ENCODE data around the gene RPS10. TPM values are rescaled to one million over a fixed set of nuclear protein-coding genes. Genes with fewer than 3 reads are reported as not detected.

RPS10 gene
- total RNA-seq, 1 donor from 2014 or later = 1,626 TPM

DNA sequence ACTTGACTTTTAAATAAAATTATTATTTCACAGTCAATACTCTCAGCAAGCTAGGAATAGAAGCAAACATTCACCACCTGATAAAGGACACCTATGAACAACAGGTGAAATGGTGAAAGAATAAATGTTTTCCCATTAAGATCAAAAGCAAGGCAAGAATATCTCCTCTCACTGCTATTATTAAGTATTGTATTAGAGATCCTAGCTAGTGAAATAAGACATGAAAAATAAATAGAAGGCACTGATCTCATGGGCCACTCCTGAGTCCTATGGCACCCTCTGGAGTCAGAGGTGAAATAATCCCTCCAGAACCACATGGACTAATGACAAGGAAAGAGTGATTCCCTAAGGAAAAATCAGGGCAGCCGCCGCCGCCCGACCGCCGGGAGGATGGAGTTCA is 29.4 kb downstream of the RPS10 start:
- H3K27me3 Mint-ChIP-seq (ENCODE audit: low read depth) = no peaks in the 10 kb centered on the region
- no peak overlapping the region for H3K4me3 Mint-ChIP-seq
- no peaks in the 10 kb centered on the region for H3K9me3 Mint-ChIP-seq
- TF ChIP-seq, protein P1, sequence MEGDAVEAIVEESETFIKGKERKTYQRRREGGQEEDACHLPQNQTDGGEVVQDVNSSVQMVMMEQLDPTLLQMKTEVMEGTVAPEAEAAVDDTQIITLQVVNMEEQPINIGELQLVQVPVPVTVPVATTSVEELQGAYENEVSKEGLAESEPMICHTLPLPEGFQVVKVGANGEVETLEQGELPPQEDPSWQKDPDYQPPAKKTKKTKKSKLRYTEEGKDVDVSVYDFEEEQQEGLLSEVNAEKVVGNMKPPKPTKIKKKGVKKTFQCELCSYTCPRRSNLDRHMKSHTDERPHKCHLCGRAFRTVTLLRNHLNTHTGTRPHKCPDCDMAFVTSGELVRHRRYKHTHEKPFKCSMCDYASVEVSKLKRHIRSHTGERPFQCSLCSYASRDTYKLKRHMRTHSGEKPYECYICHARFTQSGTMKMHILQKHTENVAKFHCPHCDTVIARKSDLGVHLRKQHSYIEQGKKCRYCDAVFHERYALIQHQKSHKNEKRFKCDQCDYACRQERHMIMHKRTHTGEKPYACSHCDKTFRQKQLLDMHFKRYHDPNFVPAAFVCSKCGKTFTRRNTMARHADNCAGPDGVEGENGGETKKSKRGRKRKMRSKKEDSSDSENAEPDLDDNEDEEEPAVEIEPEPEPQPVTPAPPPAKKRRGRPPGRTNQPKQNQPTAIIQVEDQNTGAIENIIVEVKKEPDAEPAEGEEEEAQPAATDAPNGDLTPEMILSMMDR (conservative IDR thresholded peaks at IDR 0.05) = no peak
- H3K27ac Mint-ChIP-seq (ENCODE audit: unreplicated experiment) = no peak overlapping the region
- H3K4me1 Mint-ChIP-seq = peaks cover 13% of the 10 kb centered on the region
- DNase-seq (ENCODE audit: low read depth, low spot score) = no peak
- peaks cover 6% of the 10 kb centered on the region for H3K36me3 Mint-ChIP-seq (ENCODE audit: low read depth)

GRCh38 chr6:34393966-34394305 is 31.9 kb downstream of the RPS10 start:
- Mint-ChIP-seq H3K4me3 (peak overlapping the region; percentile 91), H3K9me3 (no peaks in the 10 kb centered on the region), H3K36me3 (ENCODE audit: low read depth) (peaks cover 6% of the 10 kb centered on the region), H3K27ac (ENCODE audit: unreplicated experiment) (no peak overlapping the region), H3K4me1 (peaks cover 18% of the 10 kb centered on the region), H3K27me3 (ENCODE audit: low read depth) (no peaks in the 10 kb centered on the region)
- TF ChIP-seq, protein P1 (conservative IDR thresholded peaks at IDR 0.05) = no peak
- DNase-seq (ENCODE audit: low read depth, low spot score) = no peak

- no peak overlapping the region for H3K27ac Mint-ChIP-seq (ENCODE audit: unreplicated experiment)
These were observed 32.5 kb downstream of the RPS10 start for GRCh38 chr6:34393191-34393965.

DNA sequence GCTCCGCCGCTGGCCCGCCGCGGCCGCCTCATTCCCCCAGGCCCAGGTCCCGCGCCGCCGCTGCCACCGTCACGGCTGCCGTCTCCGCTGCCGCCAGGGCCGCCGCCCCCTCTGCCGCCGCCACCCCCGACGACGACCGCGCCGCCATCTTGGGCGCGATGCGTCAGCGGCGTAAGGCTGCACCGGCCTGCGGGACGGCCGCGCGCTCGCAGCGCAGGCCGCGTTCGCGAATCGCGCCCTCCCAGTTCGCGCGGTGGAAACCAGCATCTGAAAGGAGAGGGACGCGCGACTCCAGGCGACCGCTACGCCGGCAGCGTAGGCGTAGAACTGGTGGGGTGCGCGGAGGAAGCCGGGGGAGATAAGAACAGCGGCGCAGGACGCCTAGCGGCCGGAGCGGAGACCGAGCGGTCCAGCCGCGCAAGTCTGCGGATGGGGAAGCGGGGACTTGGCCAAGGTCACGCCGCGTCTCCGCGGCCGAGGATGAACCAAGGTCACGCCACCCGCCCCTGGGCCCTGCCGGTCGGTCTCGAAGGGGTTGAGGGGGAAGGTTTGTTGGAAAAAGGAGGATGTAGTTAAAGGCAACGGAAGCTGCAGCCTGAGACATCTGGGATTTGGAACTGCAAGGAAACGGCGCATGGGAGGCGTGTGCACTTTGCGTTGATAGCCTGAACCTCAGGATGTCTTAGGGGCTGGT is 33.2 kb downstream of the RPS10 start, which contains the start of gene NUDT3:
Gene NUDT3 (minus strand): TSS at position 173 of the 694 bp plus-strand sequence. CDS start 307 bp downstream, outside the sequence.
- DNase-seq (ENCODE audit: low read depth, low spot score) = peak; percentile 96
- peak within 1 kb of the TSS; percentile 79 for H3K27ac Mint-ChIP-seq (ENCODE audit: unreplicated experiment)
- peaks cover 20% of the 10 kb centered on the region for H3K4me1 Mint-ChIP-seq
- TF ChIP-seq, protein P1 (conservative IDR thresholded peaks at IDR 0.05) = peak; percentile 89
- H3K4me3 Mint-ChIP-seq = peak within 1 kb of the TSS; percentile 91
- no peaks in the 10 kb centered on the region for H3K9me3 Mint-ChIP-seq
- H3K36me3 Mint-ChIP-seq (ENCODE audit: low read depth) = peaks cover 6% of the 10 kb centered on the region
- H3K27me3 Mint-ChIP-seq (ENCODE audit: low read depth) = no peaks in the 10 kb centered on the region

More at GRCh38 chr6:34393191-34393965, 32.5 kb downstream of the RPS10 start:
- no peaks in the 10 kb centered on the region for H3K9me3 Mint-ChIP-seq
- H3K4me1 Mint-ChIP-seq = peaks cover 20% of the 10 kb centered on the region
- TF ChIP-seq, protein P1 (conservative IDR thresholded peaks at IDR 0.05) = no peak
- no peak for DNase-seq (ENCODE audit: low read depth, low spot score)
- H3K27me3 Mint-ChIP-seq (ENCODE audit: low read depth) = no peaks in the 10 kb centered on the region
- peak overlapping the region; percentile 91 for H3K4me3 Mint-ChIP-seq
- peaks cover 6% of the 10 kb centered on the region for H3K36me3 Mint-ChIP-seq (ENCODE audit: low read depth)

- Mint-ChIP-seq H3K9me3 (no peaks in the 10 kb centered on the region), H3K4me3 (no peak overlapping the region), H3K27me3 (ENCODE audit: low read depth) (no peaks in the 10 kb centered on the region), H3K36me3 (ENCODE audit: low read depth) (peaks cover 6% of the 10 kb centered on the region), H3K4me1 (peaks cover 20% of the 10 kb centered on the region), H3K27ac (ENCODE audit: unreplicated experiment) (no peak overlapping the region)
- DNase-seq (ENCODE audit: low read depth, low spot score) = peak; percentile 58
- TF ChIP-seq, protein P1 (conservative IDR thresholded peaks at IDR 0.05) = no peak
These were observed 33.9 kb downstream of the RPS10 start for GRCh38 chr6:34391786-34392496.
